ENCODE data around the gene HSFX2. TPM values are rescaled to one million over a fixed set of nuclear protein-coding genes. Genes with fewer than 3 reads are reported as not detected.

Gene HSFX2
- total RNA-seq, 1 experiment from 2014 or later: 2.1 TPM

GRCh38 chrX:149570668-149571067 is 24.4 kb downstream of the HSFX2 start:
- no peak for DNase-seq
- Mint-ChIP-seq H3K36me3 (ENCODE audit: insufficient read depth, unreplicated experiment) (no peaks in the 10 kb centered on the region), H3K27ac (ENCODE audit: unreplicated experiment) (no peak overlapping the region), H3K4me3 (ENCODE audit: low read depth, unreplicated experiment) (no peak overlapping the region), H3K4me1 (ENCODE audit: low read depth, unreplicated experiment) (peaks cover 7% of the 10 kb centered on the region), H3K9me3 (ENCODE audit: low read depth, unreplicated experiment) (no peaks in the 10 kb centered on the region), H3K27me3 (ENCODE audit: unreplicated experiment) (no peaks in the 10 kb centered on the region)
- CTCF ChIA-PET: no interaction called here
- intact Hi-C loops (cut with micrococcal nuclease; ENCODE audit: unreplicated experiment): no loop called here
- TF ChIP-seq, protein P1, sequence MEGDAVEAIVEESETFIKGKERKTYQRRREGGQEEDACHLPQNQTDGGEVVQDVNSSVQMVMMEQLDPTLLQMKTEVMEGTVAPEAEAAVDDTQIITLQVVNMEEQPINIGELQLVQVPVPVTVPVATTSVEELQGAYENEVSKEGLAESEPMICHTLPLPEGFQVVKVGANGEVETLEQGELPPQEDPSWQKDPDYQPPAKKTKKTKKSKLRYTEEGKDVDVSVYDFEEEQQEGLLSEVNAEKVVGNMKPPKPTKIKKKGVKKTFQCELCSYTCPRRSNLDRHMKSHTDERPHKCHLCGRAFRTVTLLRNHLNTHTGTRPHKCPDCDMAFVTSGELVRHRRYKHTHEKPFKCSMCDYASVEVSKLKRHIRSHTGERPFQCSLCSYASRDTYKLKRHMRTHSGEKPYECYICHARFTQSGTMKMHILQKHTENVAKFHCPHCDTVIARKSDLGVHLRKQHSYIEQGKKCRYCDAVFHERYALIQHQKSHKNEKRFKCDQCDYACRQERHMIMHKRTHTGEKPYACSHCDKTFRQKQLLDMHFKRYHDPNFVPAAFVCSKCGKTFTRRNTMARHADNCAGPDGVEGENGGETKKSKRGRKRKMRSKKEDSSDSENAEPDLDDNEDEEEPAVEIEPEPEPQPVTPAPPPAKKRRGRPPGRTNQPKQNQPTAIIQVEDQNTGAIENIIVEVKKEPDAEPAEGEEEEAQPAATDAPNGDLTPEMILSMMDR (IDR thresholded peaks at IDR 0.05; ENCODE audit: unreplicated experiment): no peak
- no TSS peak for BruUV-seq (replicated peaks)

- Mint-ChIP-seq H3K4me1 (ENCODE audit: low read depth, unreplicated experiment) (peaks cover 7% of the 10 kb centered on the region), H3K9me3 (ENCODE audit: low read depth, unreplicated experiment) (no peaks in the 10 kb centered on the region), H3K36me3 (ENCODE audit: insufficient read depth, unreplicated experiment) (no peaks in the 10 kb centered on the region), H3K4me3 (ENCODE audit: low read depth, unreplicated experiment) (no peak overlapping the region), H3K27me3 (ENCODE audit: unreplicated experiment) (no peaks in the 10 kb centered on the region), H3K27ac (ENCODE audit: unreplicated experiment) (no peak overlapping the region)
- intact Hi-C loops (cut with micrococcal nuclease; ENCODE audit: unreplicated experiment): no loop called here
- no TSS peak for BruUV-seq (replicated peaks)
- CTCF ChIA-PET: no interaction called here
- DNase-seq: no peak
- TF ChIP-seq, protein P1 (IDR thresholded peaks at IDR 0.05; ENCODE audit: unreplicated experiment): no peak
These were observed 25.3 kb downstream of the HSFX2 start for GRCh38 chrX:149569770-149570169.

GRCh38 chrX:149568701-149569296 is 26.3 kb downstream of the HSFX2 start:
- no peaks in the 10 kb centered on the region for H3K27me3 Mint-ChIP-seq (ENCODE audit: unreplicated experiment)
- no peak overlapping the region for H3K4me3 Mint-ChIP-seq (ENCODE audit: low read depth, unreplicated experiment)
- CTCF ChIA-PET: no interaction called here
- H3K27ac Mint-ChIP-seq (ENCODE audit: unreplicated experiment): no peak overlapping the region
- no peaks in the 10 kb centered on the region for H3K36me3 Mint-ChIP-seq (ENCODE audit: insufficient read depth, unreplicated experiment)
- H3K9me3 Mint-ChIP-seq (ENCODE audit: low read depth, unreplicated experiment): no peaks in the 10 kb centered on the region
- no TSS peak for BruUV-seq (replicated peaks)
- intact Hi-C loops (cut with micrococcal nuclease; ENCODE audit: unreplicated experiment): no loop called here
- TF ChIP-seq, protein P1 (IDR thresholded peaks at IDR 0.05; ENCODE audit: unreplicated experiment): no peak
- peaks cover 7% of the 10 kb centered on the region for H3K4me1 Mint-ChIP-seq (ENCODE audit: low read depth, unreplicated experiment)
- no peak for DNase-seq

DNA sequence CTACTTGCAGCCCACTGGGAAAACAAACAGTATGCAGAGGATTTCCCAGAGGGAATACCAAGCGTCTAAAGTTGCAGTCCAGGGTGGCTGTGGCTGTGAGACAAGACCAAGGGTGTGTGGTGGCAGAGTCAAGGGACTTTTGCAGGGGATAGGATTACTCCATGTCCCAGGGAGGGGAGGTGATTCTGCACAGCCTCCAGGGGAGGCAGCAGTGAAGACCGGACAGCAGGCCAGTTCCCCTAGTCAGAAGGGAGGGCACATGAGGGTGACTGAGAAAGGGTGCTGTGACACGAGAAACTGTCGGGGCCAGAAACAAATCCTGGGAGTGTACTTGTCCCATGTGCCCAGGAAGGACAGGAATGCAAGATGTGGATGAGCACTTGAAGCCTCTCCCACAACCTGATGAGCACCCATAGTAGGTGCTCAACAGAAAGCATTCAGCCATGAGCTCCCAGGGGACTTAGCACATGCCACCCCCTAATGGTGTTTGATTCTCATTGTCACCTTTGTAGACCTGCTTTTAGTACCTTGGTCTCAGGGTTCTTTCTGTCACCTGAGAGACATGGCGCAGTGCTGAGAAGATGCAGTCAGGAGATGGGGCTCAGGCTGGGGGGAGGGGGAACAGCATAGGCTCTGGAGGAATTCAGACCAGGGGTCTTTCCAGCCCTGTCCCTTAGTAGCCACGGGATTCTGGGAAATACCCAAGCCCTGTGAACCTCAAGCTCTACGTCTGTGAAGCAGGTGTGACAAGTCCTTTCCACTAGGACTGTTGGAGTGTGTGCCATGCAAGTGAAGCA is 27.3 kb downstream of the HSFX2 start:
- TF ChIP-seq, protein P1 (IDR thresholded peaks at IDR 0.05; ENCODE audit: unreplicated experiment): no peak
- intact Hi-C loops (cut with micrococcal nuclease; ENCODE audit: unreplicated experiment): no loop called here
- no TSS peak for BruUV-seq (replicated peaks)

More for the DNA sequence above, 27.3 kb downstream of the HSFX2 start:
- Mint-ChIP-seq H3K9me3 (ENCODE audit: low read depth, unreplicated experiment) (no peaks in the 10 kb centered on the region), H3K27me3 (ENCODE audit: unreplicated experiment) (no peaks in the 10 kb centered on the region), H3K36me3 (ENCODE audit: insufficient read depth, unreplicated experiment) (no peaks in the 10 kb centered on the region), H3K4me3 (ENCODE audit: low read depth, unreplicated experiment) (no peak overlapping the region), H3K4me1 (ENCODE audit: low read depth, unreplicated experiment) (peaks cover 7% of the 10 kb centered on the region), H3K27ac (ENCODE audit: unreplicated experiment) (no peak overlapping the region)
- CTCF ChIA-PET: no interaction called here
- no peak for DNase-seq

Measured in Calu3 (cell line).